IPS DF 6.9 (cell line): ENCODE data around the gene OR52N5.

ENCODE experiments used
- DNase-seq: peaks from one replicate; pipeline ENCODE4 v3.0.0-alpha.2; 2013; ENCODE audit warnings: low read depth, low spot score
- H3K27ac ChIP-seq: one replicate; pipeline ENCODE4 v1.5.1; 2013; ENCODE audit warnings: low read length, control low read depth
- H3K27me3 ChIP-seq: 2 replicates; pipeline ENCODE4 v1.6.1; 2013; ENCODE audit warnings: mild to moderate bottlenecking, low read length; ENCODE audit not compliant: control insufficient read depth, insufficient read depth
- H3K36me3 ChIP-seq: 2 replicates; pipeline ENCODE4 v1.6.1; 2013; ENCODE audit warnings: low read length; ENCODE audit not compliant: control insufficient read depth, insufficient read depth
- H3K4me1 ChIP-seq: 2 replicates; pipeline ENCODE4 v1.6.1; 2013; ENCODE audit warnings: low read length; ENCODE audit not compliant: control insufficient read depth, insufficient read depth
- H3K4me3 ChIP-seq: 2 replicates; pipeline ENCODE4 v1.5.1; 2013; ENCODE audit warnings: mild to moderate bottlenecking, low read length
- H3K9me3 ChIP-seq: 2 replicates; pipeline ENCODE4 v1.6.1; 2013; ENCODE audit warnings: low read length, inconsistent platforms; ENCODE audit not compliant: control insufficient read depth, insufficient read depth
- WGBS: extraction: QIAGEN DNeasy Blood & Tissue Kit; methylation state at CpG from one replicate; pipeline ENCODE4 v1.1.7; 2013; ENCODE audit warnings: mixed read lengths, missing lambda C conversion rate; ENCODE audit not compliant: insufficient read length, insufficient coverage; 5-methylcytosine and 5-hydroxymethylcytosine counted together

Gene OR52N5

GRCh38 chr11:5791165-5791564 lies 8.0 kb upstream of the OR52N5 start, which contains the start of gene OR52N1:
TSS of gene OR52N1 (minus strand) at chr11:5791265. CDS start at chr11:5788816, 2,449 bp downstream.
- no peak for DNase-seq
- Histone ChIP-seq H3K4me3 (no peak within 1 kb of the TSS), H3K27ac (no peak within 1 kb of the TSS), H3K4me1 (no peaks in the 10 kb centered on the region), H3K9me3 (no peaks in the 10 kb centered on the region), H3K27me3 (no peaks in the 10 kb centered on the region), H3K36me3 (no peaks in the 10 kb centered on the region)
- WGBS: no CpG with 5 or more reads among the region's 3 CpGs

DNA sequence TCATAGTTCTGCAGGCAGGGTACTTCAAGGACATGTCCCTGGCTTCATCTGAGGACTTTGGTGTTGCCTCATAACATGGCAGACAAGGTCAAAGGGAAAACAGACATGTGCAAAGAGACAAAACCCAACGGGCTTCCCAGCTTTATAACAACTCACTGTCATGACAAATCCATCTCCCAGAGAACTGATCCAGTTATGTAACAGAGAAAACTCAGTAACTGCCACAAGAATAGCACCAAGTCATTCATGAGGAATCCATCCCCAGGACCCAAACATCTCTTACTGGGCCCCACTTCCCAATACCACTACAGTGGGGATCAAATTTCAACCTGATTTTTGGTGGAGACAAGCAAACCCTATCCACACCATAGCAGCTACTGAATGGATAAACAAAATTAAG lies 16.1 kb downstream of the OR52N5 start:
- DNase-seq: no peak
- no peaks in the 10 kb centered on the region for H3K27me3 ChIP-seq
- no CpG with 5 or more reads among the region's 1 CpG for WGBS

DNA sequence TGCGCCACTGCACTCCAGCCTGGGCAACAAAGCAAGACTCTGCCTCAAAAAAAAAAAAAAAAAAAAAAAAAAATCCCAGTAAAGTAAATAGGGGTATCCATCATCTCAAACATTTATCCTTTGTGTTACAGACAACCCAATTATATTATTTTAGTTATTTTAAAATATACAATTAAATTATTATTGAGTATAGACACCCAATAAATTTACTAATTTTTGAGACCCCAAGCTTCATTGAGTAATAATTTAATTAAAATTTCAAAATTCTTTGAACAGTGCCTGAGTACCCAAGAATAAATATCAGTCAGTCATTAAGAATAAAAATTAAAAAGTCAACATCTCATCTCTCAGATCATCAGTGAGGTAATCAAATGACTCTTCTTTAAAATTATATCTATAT lies 29.2 kb downstream of the OR52N5 start, which contains the start of gene OR52N4:
Gene OR52N4, plus strand, starts transcription at position 301 of the 400 bp plus-strand sequence. CDS start 498 bp downstream, outside the sequence.
- H3K4me1 ChIP-seq: no peaks in the 10 kb centered on the region
- H3K27ac ChIP-seq: no peak within 1 kb of the TSS
- WGBS: no CpG with 5 or more reads among the region's 1 CpG
- no peaks in the 10 kb centered on the region for H3K9me3 ChIP-seq
- H3K27me3 ChIP-seq: no peaks in the 10 kb centered on the region
- H3K4me3 ChIP-seq: no peak within 1 kb of the TSS
- no peak for DNase-seq
- no peaks in the 10 kb centered on the region for H3K36me3 ChIP-seq

More for the DNA sequence above, 16.1 kb downstream of the OR52N5 start:
- Histone ChIP-seq H3K27ac (no peak overlapping the region), H3K4me3 (no peak overlapping the region), H3K4me1 (no peaks in the 10 kb centered on the region), H3K36me3 (no peaks in the 10 kb centered on the region), H3K9me3 (no peaks in the 10 kb centered on the region)

GRCh38 chr11:5749836-5750235 lies 33.3 kb downstream of the OR52N5 start:
- Histone ChIP-seq H3K4me1 (no peaks in the 10 kb centered on the region), H3K27me3 (no peaks in the 10 kb centered on the region), H3K27ac (no peak overlapping the region), H3K9me3 (no peaks in the 10 kb centered on the region), H3K36me3 (no peaks in the 10 kb centered on the region), H3K4me3 (no peak overlapping the region)
- no CpG with 5 or more reads among the region's 3 CpGs for WGBS
- no peak for DNase-seq

GRCh38 chr11:5746614-5747013 lies 36.5 kb downstream of the OR52N5 start:
- H3K36me3 ChIP-seq: no peaks in the 10 kb centered on the region
- no peaks in the 10 kb centered on the region for H3K27me3 ChIP-seq
- DNase-seq: no peak
- no peaks in the 10 kb centered on the region for H3K4me1 ChIP-seq
- H3K9me3 ChIP-seq: no peaks in the 10 kb centered on the region
- no peak overlapping the region for H3K27ac ChIP-seq
- H3K4me3 ChIP-seq: no peak overlapping the region
- no CpG with 5 or more reads among the region's 3 CpGs for WGBS

GRCh38 chr11:5738431-5738830 lies 44.7 kb downstream of the OR52N5 start:
- H3K27ac ChIP-seq: no peak overlapping the region
- no peaks in the 10 kb centered on the region for H3K36me3 ChIP-seq
- no peaks in the 10 kb centered on the region for H3K27me3 ChIP-seq
- no CpG with 5 or more reads among the region's 1 CpG for WGBS
- no peaks in the 10 kb centered on the region for H3K4me1 ChIP-seq
- DNase-seq: no peak
- no peaks in the 10 kb centered on the region for H3K9me3 ChIP-seq
- no peak overlapping the region for H3K4me3 ChIP-seq

- no CpG with 5 or more reads among the region's 6 CpGs for WGBS
- no peak for DNase-seq
- no peaks in the 10 kb centered on the region for H3K4me1 ChIP-seq
- no peaks in the 10 kb centered on the region for H3K27me3 ChIP-seq
- no peak overlapping the region for H3K27ac ChIP-seq
- no peak overlapping the region for H3K4me3 ChIP-seq
- H3K36me3 ChIP-seq: no peaks in the 10 kb centered on the region
- no peaks in the 10 kb centered on the region for H3K9me3 ChIP-seq
Measured at GRCh38 chr11:5737670-5738392, 45.3 kb downstream of the OR52N5 start.

- no peaks in the 10 kb centered on the region for H3K27me3 ChIP-seq
- H3K4me1 ChIP-seq: no peaks in the 10 kb centered on the region
- H3K4me3 ChIP-seq: no peak overlapping the region
- H3K27ac ChIP-seq: no peak overlapping the region
- DNase-seq: no peak
- H3K36me3 ChIP-seq: no peaks in the 10 kb centered on the region
- H3K9me3 ChIP-seq: no peaks in the 10 kb centered on the region
Measured at GRCh38 chr11:5737091-5737490, 46.1 kb downstream of the OR52N5 start.

GRCh38 chr11:5736396-5736795 lies 46.8 kb downstream of the OR52N5 start, which contains the start of gene OR56B1:
TSS of gene OR56B1 (plus strand) at chr11:5736448. CDS start at chr11:5736517, 69 bp downstream.
- no peaks in the 10 kb centered on the region for H3K27me3 ChIP-seq
- no peaks in the 10 kb centered on the region for H3K9me3 ChIP-seq
- H3K4me1 ChIP-seq: no peaks in the 10 kb centered on the region
- no peak within 1 kb of the TSS for H3K27ac ChIP-seq
- H3K4me3 ChIP-seq: no peak within 1 kb of the TSS
- DNase-seq: no peak
- H3K36me3 ChIP-seq: no peaks in the 10 kb centered on the region
- no CpG with 5 or more reads among the region's 1 CpG for WGBS

- H3K4me3 ChIP-seq: no peak overlapping the region
- WGBS: no CpG with 5 or more reads among the region's 1 CpG
- DNase-seq: no peak
Measured at GRCh38 chr11:5727691-5728090, 55.5 kb downstream of the OR52N5 start.

GRCh38 chr11:5726351-5726750 lies 56.8 kb downstream of the OR52N5 start:
- H3K27ac ChIP-seq: no peak overlapping the region
- H3K4me3 ChIP-seq: no peak overlapping the region
- no peaks in the 10 kb centered on the region for H3K4me1 ChIP-seq
- WGBS: no CpG with 5 or more reads among the region's 1 CpG
- no peaks in the 10 kb centered on the region for H3K27me3 ChIP-seq
- DNase-seq: no peak
- no peaks in the 10 kb centered on the region for H3K9me3 ChIP-seq
- H3K36me3 ChIP-seq: no peaks in the 10 kb centered on the region

More at GRCh38 chr11:5727691-5728090, 55.5 kb downstream of the OR52N5 start:
- Histone ChIP-seq H3K27ac (no peak overlapping the region), H3K36me3 (no peaks in the 10 kb centered on the region), H3K27me3 (no peaks in the 10 kb centered on the region), H3K9me3 (no peaks in the 10 kb centered on the region), H3K4me1 (no peaks in the 10 kb centered on the region)
